ENCODE results near the gene MMP24.
"Not testable (repeated sequence)": the region's sequence is repeated elsewhere in the genome, so short reads cannot be mapped to it uniquely, and the experiment has no call there.

The MMP24 gene

GRCh38 chr20:35243986-35244385 is 17.5 kb downstream of the MMP24 start:
- ChIA-PET POLR2A (no interaction called here), CTCF (no interaction called here)
- no peak for DNase-seq (ENCODE audit: extremely low spot score)
- no peak for TF ChIP-seq CTCF (IDR thresholded peaks at IDR 0.05; ENCODE audit: control extremely low read depth, extremely low read depth, low read depth, missing control alignments)

GRCh38 chr20:35246723-35247122 is 20.2 kb downstream of the MMP24 start:
- no peak for DNase-seq (ENCODE audit: extremely low spot score)
- TF ChIP-seq CTCF (IDR thresholded peaks at IDR 0.05; ENCODE audit: control extremely low read depth, extremely low read depth, low read depth, missing control alignments), result no peak
- POLR2A ChIA-PET, result no interaction called here
- CTCF ChIA-PET, result no interaction called here

GRCh38 chr20:35248641-35249475 is 22.4 kb downstream of the MMP24 start:
- POLR2A ChIA-PET, result no interaction called here
- TF ChIP-seq CTCF (IDR thresholded peaks at IDR 0.05; ENCODE audit: control extremely low read depth, extremely low read depth, low read depth, missing control alignments), result no peak
- CTCF ChIA-PET, result no interaction called here
- DNase-seq (ENCODE audit: extremely low spot score), result no peak

GRCh38 chr20:35251613-35251940 is 25.1 kb downstream of the MMP24 start:
- POLR2A ChIA-PET, result no interaction called here
- no peak for TF ChIP-seq CTCF (IDR thresholded peaks at IDR 0.05; ENCODE audit: control extremely low read depth, extremely low read depth, low read depth, missing control alignments)
- DNase-seq (ENCODE audit: extremely low spot score), result no peak
- CTCF ChIA-PET, result interaction anchor here (0.6 to 1.0 kb wide), 2 partner anchors 16 to 156 kb away, joined by 3 read pairs; no protein-coding TSS in a partner anchor

- ChIA-PET CTCF (interaction anchor here (0.6 kb wide), 1 partner anchor 17 kb away, joined by 3 read pairs; no protein-coding TSS in a partner anchor), POLR2A (no interaction called here)
- TF ChIP-seq CTCF (IDR thresholded peaks at IDR 0.05; ENCODE audit: control extremely low read depth, extremely low read depth, low read depth, missing control alignments), result no peak
- DNase-seq (ENCODE audit: extremely low spot score), result no peak
These were observed 25.6 kb downstream of the MMP24 start for GRCh38 chr20:35252037-35252461.

GRCh38 chr20:35252598-35252997 is 26.1 kb downstream of the MMP24 start:
- DNase-seq (ENCODE audit: extremely low spot score); CTCF ChIA-PET; POLR2A ChIA-PET: not testable (repeated sequence)

GRCh38 chr20:35253010-35253409 is 26.5 kb downstream of the MMP24 start:
- POLR2A ChIA-PET, result no interaction called here
- DNase-seq (ENCODE audit: extremely low spot score), result no peak
- CTCF ChIA-PET, result no interaction called here
- TF ChIP-seq CTCF (IDR thresholded peaks at IDR 0.05; ENCODE audit: control extremely low read depth, extremely low read depth, low read depth, missing control alignments), result no peak

Measured in GM10248 (cell line).